Tibial nerve (tissue), 4 donors: Measurements from ENCODE around the gene SGO2. TPM values are rescaled to one million over a fixed set of nuclear protein-coding genes. Genes with fewer than 3 reads are reported as not detected.

ENCODE experiments used
- DNase-seq, 2 donors: peaks; one replicate each; pipeline ENCODE4 v3.0.0-alpha.2; 2019; ENCODE audit warnings: low spot score in 2 of 2
- H3K27ac ChIP-seq, 4 donors: fragments of 200-600 bp; sonication (generic) in 3 of 4; one replicate each; pipeline ENCODE4 v1.5.1; 2017 to 2019; ENCODE audit warnings: mild to moderate bottlenecking in 1 of 4
- H3K27me3 ChIP-seq, 2 donors: fragments of 200-600 bp; sonication (generic) in 1 of 2; one replicate each; pipeline versions ENCODE4 v1.5.1 to v1.6.0; 2017 to 2019
- H3K36me3 ChIP-seq, 3 donors: fragments of 200-600 bp; sonication (generic); one replicate each; pipeline ENCODE4 v1.5.1; 2018 to 2019
- H3K4me1 ChIP-seq, 4 donors: fragments of 200-600 bp; sonication (generic) in 3 of 4; one replicate each; pipeline ENCODE4 v1.5.1; 2017 to 2019
- H3K4me3 ChIP-seq, 4 donors: fragments of 200-600 bp; sonication (generic) in 3 of 4; one replicate each; pipeline ENCODE4 v1.5.1; 2017 to 2019; ENCODE audit warnings: mild to moderate bottlenecking in 1 of 4, moderate library complexity in 1 of 4
- H3K9me3 ChIP-seq, 4 donors: fragments of 200-600 bp; sonication (generic) in 3 of 4; one replicate each; pipeline ENCODE4 v1.5.1; 2017 to 2019
- EP300 ChIP-seq, 2 donors: sonication (generic); formaldehyde crosslinking; IDR thresholded peaks; one replicate each; pipeline ENCODE4 v1.6.1; 2017; ENCODE audit warnings: antibody characterized with exemption in 2 of 2, mild to moderate bottlenecking in 1 of 2
- POLR2A ChIP-seq, 2 donors: fragments of 450-650 bp; IDR thresholded peaks; one replicate each; pipeline ENCODE4 v1.6.1; 2017; ENCODE audit warnings: antibody characterized with exemption in 2 of 2, mild to moderate bottlenecking in 2 of 2, moderate library complexity in 2 of 2
- WGBS, 2 donors: methylation state at CpG; one replicate each; pipeline ENCODE4 v1.1.5; 2018; 5-methylcytosine and 5-hydroxymethylcytosine counted together
- total RNA-seq, 4 donors: library from RNA; depleted of rRNA; stranded (reverse); fragments of >200 nt; gene quantifications; one replicate each; pipeline ENCODE4 v1.1.0, GENCODE V29; 2016
- TF ChIP-seq, protein P1 (sequence below), 5 experiments: fragments of 200-600 bp in 3 of 5; fragments of 450-650 bp in 2 of 5; sonication (generic) in 3 of 5; IDR thresholded peaks; one replicate each; pipeline ENCODE4 v1.5.1; 2016 to 2019; ENCODE audit warnings: antibody characterized with exemption in 5 of 5, mild to moderate bottlenecking in 3 of 5, moderate library complexity in 2 of 5

The SGO2 gene
- total RNA-seq, 4 donors from 2014 or later, result 1.5 to 6.3 (median 4.5) TPM

DNA sequence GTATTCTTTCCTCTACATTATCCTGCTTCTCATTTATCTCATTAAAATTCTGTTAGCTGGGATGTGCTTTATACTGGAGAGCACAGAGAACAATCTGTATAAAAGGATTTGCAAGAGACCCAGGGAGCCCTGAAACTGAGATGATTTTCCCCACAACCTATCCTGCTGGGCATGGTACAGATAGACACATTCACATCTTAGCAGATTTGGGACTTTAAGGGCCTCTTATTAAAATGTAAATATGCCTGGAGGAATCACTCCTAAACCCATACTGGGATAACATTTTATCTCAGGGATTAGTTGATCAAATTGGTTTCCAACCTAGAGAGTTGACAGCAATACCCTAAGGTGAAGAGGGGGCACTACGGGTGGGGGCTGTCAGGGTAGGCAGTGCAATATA, 105.3 kb downstream of the SGO2 start:
- peaks cover 0 to 9% (median 0%) of the 10 kb centered on the region in 4 donors for H3K9me3 ChIP-seq
- DNase-seq, result no peak
- H3K27ac ChIP-seq, result no peak overlapping the region
- no peak overlapping the region for H3K4me3 ChIP-seq
- no peaks in the 10 kb centered on the region for H3K4me1 ChIP-seq
- TF ChIP-seq, protein P1, sequence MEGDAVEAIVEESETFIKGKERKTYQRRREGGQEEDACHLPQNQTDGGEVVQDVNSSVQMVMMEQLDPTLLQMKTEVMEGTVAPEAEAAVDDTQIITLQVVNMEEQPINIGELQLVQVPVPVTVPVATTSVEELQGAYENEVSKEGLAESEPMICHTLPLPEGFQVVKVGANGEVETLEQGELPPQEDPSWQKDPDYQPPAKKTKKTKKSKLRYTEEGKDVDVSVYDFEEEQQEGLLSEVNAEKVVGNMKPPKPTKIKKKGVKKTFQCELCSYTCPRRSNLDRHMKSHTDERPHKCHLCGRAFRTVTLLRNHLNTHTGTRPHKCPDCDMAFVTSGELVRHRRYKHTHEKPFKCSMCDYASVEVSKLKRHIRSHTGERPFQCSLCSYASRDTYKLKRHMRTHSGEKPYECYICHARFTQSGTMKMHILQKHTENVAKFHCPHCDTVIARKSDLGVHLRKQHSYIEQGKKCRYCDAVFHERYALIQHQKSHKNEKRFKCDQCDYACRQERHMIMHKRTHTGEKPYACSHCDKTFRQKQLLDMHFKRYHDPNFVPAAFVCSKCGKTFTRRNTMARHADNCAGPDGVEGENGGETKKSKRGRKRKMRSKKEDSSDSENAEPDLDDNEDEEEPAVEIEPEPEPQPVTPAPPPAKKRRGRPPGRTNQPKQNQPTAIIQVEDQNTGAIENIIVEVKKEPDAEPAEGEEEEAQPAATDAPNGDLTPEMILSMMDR (IDR thresholded peaks at IDR 0.05), result no peak
- no peak for TF ChIP-seq POLR2A (IDR thresholded peaks at IDR 0.05)
- no peak for TF ChIP-seq EP300 (IDR thresholded peaks at IDR 0.05)
- WGBS, 2 donors, result 88 to 92% methylated on average over 1 of the region's 1 CpG
- H3K36me3 ChIP-seq, result peaks cover 0 to 56% (median 0%) of the 10 kb centered on the region in 3 donors
- H3K27me3 ChIP-seq, result no peaks in the 10 kb centered on the region

Other genes starting within 250 kb of the SGO2 start
- gene SPATS2L, start 219.5 kb upstream of the SGO2 start, total RNA-seq, result 10 to 100 TPM; 50.9 to 74.1 (median 57.2) TPM
- 10 to 100 TPM; 20.1 to 38.2 (median 24.5) TPM for gene KCTD18, start 16.1 kb upstream of the SGO2 start, total RNA-seq
- 100 to 1,000 TPM in 3 of 4 donors, 10 to 100 TPM in 1; 87.3 to 221 (median 135) TPM for gene AOX1, start 59.8 kb downstream of the SGO2 start, total RNA-seq